OCI-LY1 (cell line): ENCODE data around the gene RAX2.

Experiments
- EZH2 ChIP-seq: fragments of 200-600 bp; sonication (generic), shearing (Covaris generic); IDR thresholded peaks from 2 replicates; pipeline ENCODE4 v1.8.0; 2017; ENCODE audit warnings: borderline replicate concordance, mixed run types, mild to moderate bottlenecking, antibody characterized with exemption, low read length, moderate library complexity, mixed read lengths
- TF ChIP-seq, protein P1 (sequence below): fragments of 200-600 bp; sonication (generic), shearing (Covaris generic); IDR thresholded peaks from 2 replicates; pipeline ENCODE4 v1.5.1; 2017; ENCODE audit warnings: mild to moderate bottlenecking, antibody characterized with exemption, low read length, moderate library complexity, mixed read lengths

DNA sequence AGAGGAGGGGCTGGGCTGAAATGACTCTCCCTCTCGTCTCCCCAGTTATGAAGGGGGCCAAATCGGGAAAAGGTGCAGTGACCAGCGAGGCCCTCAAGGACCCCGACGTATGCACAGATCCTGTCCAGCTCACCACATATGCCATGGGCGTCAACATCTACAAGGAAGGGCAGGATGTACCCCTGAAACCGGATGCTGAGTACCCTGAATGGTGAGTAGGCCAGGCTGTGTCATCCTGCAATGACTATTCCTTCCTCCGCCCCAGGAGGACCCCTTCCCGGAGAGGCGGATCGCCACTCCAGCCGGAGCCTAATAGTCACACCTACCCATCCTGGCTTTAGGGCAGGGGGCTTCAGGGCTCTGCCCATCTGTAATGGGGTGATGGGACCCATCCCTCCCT, 6.9 kb downstream of the RAX2 start:
- TF ChIP-seq, protein P1, sequence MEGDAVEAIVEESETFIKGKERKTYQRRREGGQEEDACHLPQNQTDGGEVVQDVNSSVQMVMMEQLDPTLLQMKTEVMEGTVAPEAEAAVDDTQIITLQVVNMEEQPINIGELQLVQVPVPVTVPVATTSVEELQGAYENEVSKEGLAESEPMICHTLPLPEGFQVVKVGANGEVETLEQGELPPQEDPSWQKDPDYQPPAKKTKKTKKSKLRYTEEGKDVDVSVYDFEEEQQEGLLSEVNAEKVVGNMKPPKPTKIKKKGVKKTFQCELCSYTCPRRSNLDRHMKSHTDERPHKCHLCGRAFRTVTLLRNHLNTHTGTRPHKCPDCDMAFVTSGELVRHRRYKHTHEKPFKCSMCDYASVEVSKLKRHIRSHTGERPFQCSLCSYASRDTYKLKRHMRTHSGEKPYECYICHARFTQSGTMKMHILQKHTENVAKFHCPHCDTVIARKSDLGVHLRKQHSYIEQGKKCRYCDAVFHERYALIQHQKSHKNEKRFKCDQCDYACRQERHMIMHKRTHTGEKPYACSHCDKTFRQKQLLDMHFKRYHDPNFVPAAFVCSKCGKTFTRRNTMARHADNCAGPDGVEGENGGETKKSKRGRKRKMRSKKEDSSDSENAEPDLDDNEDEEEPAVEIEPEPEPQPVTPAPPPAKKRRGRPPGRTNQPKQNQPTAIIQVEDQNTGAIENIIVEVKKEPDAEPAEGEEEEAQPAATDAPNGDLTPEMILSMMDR, result no peak
- no peak for TF ChIP-seq EZH2
